HL-60/S4 treated with retinoic acid at 250 ng/mL for 4 days and 3 days (cell line): ENCODE measurements around the gene ATIC.
"Not testable (repeated sequence)": the region's sequence is repeated elsewhere in the genome, so short reads cannot be mapped to it uniquely, and the experiment has no call there.

ENCODE experiments used
- in situ Hi-C: fragments of 300-500 bp; cut with MboI; formaldehyde crosslinking; loops from 2 replicates; pipeline ENCODE4 v1.7.0; 2022; ENCODE audit warnings: low sequenced_read_pairs

The ATIC gene

GRCh38 chr2:215360059-215360458 lies 48.2 kb downstream of the ATIC start:
- in situ Hi-C loops = not testable (repeated sequence)

- in situ Hi-C loops = no loop called here
Measured at GRCh38 chr2:215360596-215360995, 48.7 kb downstream of the ATIC start.

GRCh38 chr2:215361211-215361875 lies 49.5 kb downstream of the ATIC start:
- in situ Hi-C loops = no loop called here

- in situ Hi-C loops = no loop called here
Measured at GRCh38 chr2:215361876-215362561, 50.2 kb downstream of the ATIC start.

- in situ Hi-C loops = no loop called here
Measured at GRCh38 chr2:215362562-215362904, 50.7 kb downstream of the ATIC start.

GRCh38 chr2:215363039-215363438 lies 51.2 kb downstream of the ATIC start:
- in situ Hi-C loops = no loop called here

- in situ Hi-C loops = no loop called here
Measured at GRCh38 chr2:215363461-215364156, 51.8 kb downstream of the ATIC start.

GRCh38 chr2:215364157-215365155 lies 52.6 kb downstream of the ATIC start:
- in situ Hi-C loops = no loop called here

GRCh38 chr2:215365184-215365658 lies 53.4 kb downstream of the ATIC start:
- in situ Hi-C loops = no loop called here

- in situ Hi-C loops = no loop called here
Measured at GRCh38 chr2:215366440-215367032, 54.7 kb downstream of the ATIC start.

- in situ Hi-C loops = no loop called here
Measured at GRCh38 chr2:215367662-215368492, 56.0 kb downstream of the ATIC start.

- in situ Hi-C loops = no loop called here
Measured at GRCh38 chr2:215368493-215368809, 56.6 kb downstream of the ATIC start.

- in situ Hi-C loops = no loop called here
Measured at GRCh38 chr2:215369181-215369760, 57.4 kb downstream of the ATIC start.

GRCh38 chr2:215370112-215370965 lies 58.5 kb downstream of the ATIC start:
- in situ Hi-C loops = no loop called here

GRCh38 chr2:215371915-215372897 lies 60.3 kb downstream of the ATIC start:
- in situ Hi-C loops = no loop called here

- in situ Hi-C loops = no loop called here
Measured at GRCh38 chr2:215372968-215373649, 61.2 kb downstream of the ATIC start.

GRCh38 chr2:215374002-215374401 lies 62.1 kb downstream of the ATIC start:
- in situ Hi-C loops = no loop called here
